Measurements from ENCODE around the gene RGS18.

The RGS18 gene

DNA sequence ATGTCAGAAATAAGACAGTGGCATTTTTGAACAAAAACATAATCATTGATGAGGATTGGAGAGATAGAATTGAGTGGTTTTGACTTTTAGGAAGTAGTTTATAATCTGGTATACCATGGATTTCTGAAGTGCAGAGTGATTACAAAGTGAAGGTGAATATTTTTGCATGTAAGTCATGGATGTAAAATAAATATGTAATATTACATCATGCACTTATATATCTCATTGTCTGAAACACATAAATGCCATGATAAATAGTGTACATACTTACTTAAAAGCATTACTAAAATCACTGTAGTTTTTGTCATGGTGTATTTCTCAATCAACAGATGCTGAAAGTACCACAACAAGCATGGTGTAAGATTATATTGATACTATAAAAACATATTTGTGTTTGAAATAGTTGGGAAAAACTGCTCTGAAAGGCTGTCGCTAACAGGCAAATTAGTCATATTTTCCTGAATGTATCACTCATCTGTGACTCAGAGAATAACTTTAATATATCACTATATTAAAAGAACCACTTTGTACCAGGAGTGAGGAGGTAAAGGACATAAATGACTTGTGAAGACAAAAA is 24.8 kb upstream of the RGS18 start:
- Histone ChIP-seq H3K4me3 (ENCODE audit: low read length) (no peak overlapping the region), H3K9me3 (replicated peaks; ENCODE audit: low read length) (peaks cover 7% of the 10 kb centered on the region), H3K4me1 (ENCODE audit: control insufficient read depth, insufficient read depth, low read length) (peaks cover 11% of the 10 kb centered on the region), H3K9ac (ENCODE audit: low read depth, low read length) (no peak overlapping the region), H3K36me3 (ENCODE audit: insufficient read depth, low read length) (no peaks in the 10 kb centered on the region), H3K27me3 (ENCODE audit: control insufficient read depth, insufficient read depth, low read length) (no peaks in the 10 kb centered on the region), H3K4me2 (ENCODE audit: low read length) (no peak overlapping the region)

DNA sequence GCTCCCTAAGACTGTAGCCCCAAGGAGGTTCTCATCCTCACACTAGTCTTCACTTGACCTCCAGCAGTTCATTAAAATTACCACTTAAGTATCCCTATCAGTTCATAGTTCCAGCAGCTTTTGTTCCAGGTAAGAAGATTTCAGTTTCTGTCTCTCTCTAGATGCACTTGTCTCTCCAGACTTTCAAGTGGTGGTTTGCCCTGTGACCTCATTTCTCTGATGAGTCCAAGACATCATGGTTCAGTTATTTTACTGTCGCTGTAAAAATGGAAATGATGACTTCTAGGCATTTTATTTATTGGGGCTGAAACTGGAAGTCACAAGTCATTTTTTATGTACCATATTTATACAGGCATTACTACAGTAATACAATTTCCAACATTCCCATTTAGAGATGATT is 17.9 kb upstream of the RGS18 start:
- no peaks in the 10 kb centered on the region for H3K9me3 ChIP-seq (replicated peaks; ENCODE audit: low read length)
- H3K4me3 ChIP-seq (ENCODE audit: low read length): no peak overlapping the region
- no peak overlapping the region for H3K9ac ChIP-seq (ENCODE audit: low read depth, low read length)
- H3K36me3 ChIP-seq (ENCODE audit: insufficient read depth, low read length): no peaks in the 10 kb centered on the region
- no peaks in the 10 kb centered on the region for H3K27me3 ChIP-seq (ENCODE audit: control insufficient read depth, insufficient read depth, low read length)
- H3K4me1 ChIP-seq (ENCODE audit: control insufficient read depth, insufficient read depth, low read length): peaks cover 6% of the 10 kb centered on the region
- no peak overlapping the region for H3K4me2 ChIP-seq (ENCODE audit: low read length)

DNA sequence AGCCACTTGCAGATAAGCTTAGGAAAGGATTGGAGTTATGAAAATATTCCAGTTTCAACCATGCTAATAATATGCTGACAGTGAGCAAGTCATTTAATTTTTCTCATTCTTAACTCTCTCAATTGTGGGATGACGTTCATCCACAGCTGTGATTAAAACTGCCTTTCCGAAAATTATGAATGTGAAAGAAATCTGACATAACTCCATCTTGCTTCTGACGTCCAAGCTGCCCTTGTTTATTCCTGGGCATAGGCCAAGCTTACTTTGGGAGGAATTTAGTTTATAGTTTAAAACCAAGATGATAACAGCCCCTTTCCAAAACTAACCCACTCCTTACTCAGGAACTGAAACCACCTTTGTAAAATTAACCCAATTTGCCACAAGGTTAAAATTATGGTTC is 11.0 kb upstream of the RGS18 start:
- Histone ChIP-seq H3K27me3 (ENCODE audit: control insufficient read depth, insufficient read depth, low read length) (no peaks in the 10 kb centered on the region), H3K4me1 (ENCODE audit: control insufficient read depth, insufficient read depth, low read length) (peaks cover 8% of the 10 kb centered on the region), H3K4me3 (ENCODE audit: low read length) (no peak overlapping the region), H3K36me3 (ENCODE audit: insufficient read depth, low read length) (no peaks in the 10 kb centered on the region), H3K9ac (ENCODE audit: low read depth, low read length) (no peak overlapping the region), H3K9me3 (replicated peaks; ENCODE audit: low read length) (no peaks in the 10 kb centered on the region), H3K4me2 (ENCODE audit: low read length) (no peak overlapping the region)

DNA sequence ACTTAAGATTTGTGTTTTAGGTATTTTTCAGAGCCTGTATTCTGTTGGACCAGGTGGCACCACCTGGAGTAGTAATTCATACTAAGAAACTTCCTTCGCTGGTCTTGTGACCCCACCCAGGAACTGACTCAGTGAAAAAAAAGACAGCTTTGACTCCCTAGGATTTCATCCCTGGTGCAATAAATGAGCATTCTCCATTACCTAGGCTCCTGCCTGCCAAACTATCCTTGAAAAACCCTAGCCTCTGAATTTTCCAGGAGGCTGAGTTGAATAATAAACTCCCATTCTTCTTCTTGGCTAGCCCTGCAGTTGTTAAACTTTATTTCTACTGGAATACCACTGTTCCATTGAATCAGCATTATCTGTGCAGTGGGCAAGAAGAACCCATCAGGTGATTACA is 10.6 kb upstream of the RGS18 start:
- Histone ChIP-seq H3K9me3 (replicated peaks; ENCODE audit: low read length) (no peaks in the 10 kb centered on the region), H3K9ac (ENCODE audit: low read depth, low read length) (no peak overlapping the region), H3K4me2 (ENCODE audit: low read length) (no peak overlapping the region), H3K27me3 (ENCODE audit: control insufficient read depth, insufficient read depth, low read length) (no peaks in the 10 kb centered on the region), H3K4me1 (ENCODE audit: control insufficient read depth, insufficient read depth, low read length) (peaks cover 11% of the 10 kb centered on the region), H3K4me3 (ENCODE audit: low read length) (no peak overlapping the region), H3K36me3 (ENCODE audit: insufficient read depth, low read length) (no peaks in the 10 kb centered on the region)

DNA sequence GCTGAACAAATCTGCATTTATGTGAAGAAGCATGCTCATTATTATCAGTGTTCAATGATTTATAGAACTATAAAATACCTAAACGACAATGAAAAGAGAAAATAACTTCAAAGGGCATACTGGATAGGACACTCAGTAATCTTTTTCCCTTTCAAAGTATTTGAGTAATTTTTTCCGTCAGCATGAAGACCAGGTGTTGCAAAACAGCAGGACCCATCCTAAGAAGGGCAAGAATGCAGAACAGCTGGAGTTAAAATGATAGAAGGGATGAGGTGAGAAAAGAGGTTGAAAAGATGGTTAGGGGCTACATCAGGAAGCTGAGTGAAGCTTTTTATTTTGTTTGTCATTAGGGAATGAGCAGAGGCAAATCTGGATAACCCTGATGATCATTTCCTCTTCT is 7.1 kb upstream of the RGS18 start:
- Histone ChIP-seq H3K36me3 (ENCODE audit: insufficient read depth, low read length) (no peaks in the 10 kb centered on the region), H3K4me2 (ENCODE audit: low read length) (no peak overlapping the region), H3K27me3 (ENCODE audit: control insufficient read depth, insufficient read depth, low read length) (no peaks in the 10 kb centered on the region), H3K9ac (ENCODE audit: low read depth, low read length) (no peak overlapping the region), H3K4me3 (ENCODE audit: low read length) (no peak overlapping the region), H3K9me3 (replicated peaks; ENCODE audit: low read length) (no peaks in the 10 kb centered on the region), H3K4me1 (ENCODE audit: control insufficient read depth, insufficient read depth, low read length) (peaks cover 22% of the 10 kb centered on the region)

DNA sequence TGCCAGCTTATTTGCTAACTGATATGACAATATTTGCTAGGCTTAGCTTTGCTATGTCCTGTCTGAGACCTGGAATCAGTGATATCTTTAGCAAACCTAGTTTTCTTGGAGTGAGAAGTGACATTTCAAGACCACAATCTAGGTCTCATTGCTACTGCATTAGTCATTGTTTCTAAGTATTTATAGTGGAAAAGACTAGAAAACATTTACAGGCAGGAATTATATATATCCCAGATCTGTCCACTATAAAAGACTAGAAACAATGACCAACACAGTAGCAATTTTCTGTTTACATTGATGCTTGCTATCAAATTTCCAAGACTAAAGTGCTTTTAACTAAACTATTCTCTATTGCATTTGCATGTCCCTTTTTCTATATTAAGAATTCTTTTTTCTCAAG is 5.0 kb upstream of the RGS18 start:
- no peaks in the 10 kb centered on the region for H3K27me3 ChIP-seq (ENCODE audit: control insufficient read depth, insufficient read depth, low read length)
- H3K36me3 ChIP-seq (ENCODE audit: insufficient read depth, low read length): no peaks in the 10 kb centered on the region
- H3K9ac ChIP-seq (ENCODE audit: low read depth, low read length): no peak overlapping the region
- peaks cover 14% of the 10 kb centered on the region for H3K4me1 ChIP-seq (ENCODE audit: control insufficient read depth, insufficient read depth, low read length)
- H3K9me3 ChIP-seq (replicated peaks; ENCODE audit: low read length): no peaks in the 10 kb centered on the region
- no peak overlapping the region for H3K4me3 ChIP-seq (ENCODE audit: low read length)
- H3K4me2 ChIP-seq (ENCODE audit: low read length): peak overlapping the region; percentile 42

DNA sequence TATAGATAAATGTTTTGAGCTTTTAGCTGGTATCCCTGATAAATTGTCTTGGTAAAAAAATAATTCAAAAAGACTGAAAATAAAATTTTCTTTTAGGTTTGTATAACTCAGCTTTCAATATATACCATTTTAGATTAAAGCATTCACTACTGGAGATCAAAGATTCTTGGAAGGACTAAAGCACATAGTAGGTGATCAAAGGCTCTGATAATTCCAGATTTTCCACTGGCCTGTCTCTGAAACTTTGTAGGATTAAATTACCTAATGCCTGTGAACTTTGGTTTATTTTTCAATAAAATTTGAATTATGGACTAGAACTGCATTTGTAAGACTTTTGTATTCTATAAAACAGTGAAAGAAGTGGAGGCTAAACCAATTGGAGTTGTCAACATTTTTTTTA is 1.2 kb upstream of the RGS18 start:
- no peaks in the 10 kb centered on the region for H3K27me3 ChIP-seq (ENCODE audit: control insufficient read depth, insufficient read depth, low read length)
- no peak overlapping the region for H3K9ac ChIP-seq (ENCODE audit: low read depth, low read length)
- H3K36me3 ChIP-seq (ENCODE audit: insufficient read depth, low read length): no peaks in the 10 kb centered on the region
- H3K4me1 ChIP-seq (ENCODE audit: control insufficient read depth, insufficient read depth, low read length): peaks cover 14% of the 10 kb centered on the region
- H3K4me2 ChIP-seq (ENCODE audit: low read length): no peak overlapping the region
- H3K9me3 ChIP-seq (replicated peaks; ENCODE audit: low read length): no peaks in the 10 kb centered on the region
- H3K4me3 ChIP-seq (ENCODE audit: low read length): no peak overlapping the region

DNA sequence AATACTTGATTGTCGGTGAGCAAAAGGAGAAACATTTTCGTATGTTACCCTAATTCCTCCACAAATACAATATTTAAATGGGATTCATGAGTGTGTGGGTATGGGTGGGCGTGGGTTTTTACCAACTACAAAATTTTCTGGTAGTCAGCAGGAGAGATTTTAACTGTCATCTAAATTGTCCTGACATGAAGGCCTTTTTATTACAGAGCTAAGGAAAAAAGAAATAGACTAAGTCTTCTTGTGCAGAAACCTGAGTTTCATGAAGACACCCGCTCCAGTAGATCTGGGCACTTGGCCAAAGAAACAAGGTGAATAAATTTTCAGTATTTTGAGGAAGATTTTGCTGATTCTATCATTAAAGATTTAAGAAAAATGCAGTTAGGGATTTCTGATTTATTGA is 752 bp downstream of the RGS18 start:
- H3K9ac ChIP-seq (ENCODE audit: low read depth, low read length): no peak overlapping the region
- no peaks in the 10 kb centered on the region for H3K36me3 ChIP-seq (ENCODE audit: insufficient read depth, low read length)
- no peaks in the 10 kb centered on the region for H3K4me1 ChIP-seq (ENCODE audit: control insufficient read depth, insufficient read depth, low read length)
- H3K4me3 ChIP-seq (ENCODE audit: low read length): no peak overlapping the region
- no peaks in the 10 kb centered on the region for H3K9me3 ChIP-seq (replicated peaks; ENCODE audit: low read length)
- no peak overlapping the region for H3K4me2 ChIP-seq (ENCODE audit: low read length)
- H3K27me3 ChIP-seq (ENCODE audit: control insufficient read depth, insufficient read depth, low read length): no peaks in the 10 kb centered on the region

DNA sequence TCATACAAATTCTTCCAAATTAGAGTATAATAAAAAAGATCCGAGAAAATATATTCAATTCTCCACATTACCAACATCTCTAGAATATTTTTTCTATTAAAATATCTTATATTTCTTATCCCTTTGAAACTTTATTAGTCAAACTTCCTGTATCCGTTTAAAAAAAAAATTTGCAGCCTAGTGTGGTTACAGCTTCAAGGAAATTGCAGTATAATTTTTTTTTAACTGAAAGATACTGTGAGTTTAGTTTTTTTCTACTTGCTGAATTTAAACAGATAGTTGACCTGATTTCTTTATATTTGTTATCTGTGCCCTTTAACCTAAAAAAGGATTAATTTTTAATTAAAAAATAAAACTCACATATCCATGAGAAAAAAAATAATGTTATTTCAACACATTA is 1.5 kb downstream of the RGS18 start:
- no peak overlapping the region for H3K4me2 ChIP-seq (ENCODE audit: low read length)
- H3K4me1 ChIP-seq (ENCODE audit: control insufficient read depth, insufficient read depth, low read length): no peaks in the 10 kb centered on the region
- H3K27me3 ChIP-seq (ENCODE audit: control insufficient read depth, insufficient read depth, low read length): no peaks in the 10 kb centered on the region
- no peaks in the 10 kb centered on the region for H3K36me3 ChIP-seq (ENCODE audit: insufficient read depth, low read length)
- no peak overlapping the region for H3K9ac ChIP-seq (ENCODE audit: low read depth, low read length)
- H3K9me3 ChIP-seq (replicated peaks; ENCODE audit: low read length): no peaks in the 10 kb centered on the region
- H3K4me3 ChIP-seq (ENCODE audit: low read length): no peak overlapping the region

DNA sequence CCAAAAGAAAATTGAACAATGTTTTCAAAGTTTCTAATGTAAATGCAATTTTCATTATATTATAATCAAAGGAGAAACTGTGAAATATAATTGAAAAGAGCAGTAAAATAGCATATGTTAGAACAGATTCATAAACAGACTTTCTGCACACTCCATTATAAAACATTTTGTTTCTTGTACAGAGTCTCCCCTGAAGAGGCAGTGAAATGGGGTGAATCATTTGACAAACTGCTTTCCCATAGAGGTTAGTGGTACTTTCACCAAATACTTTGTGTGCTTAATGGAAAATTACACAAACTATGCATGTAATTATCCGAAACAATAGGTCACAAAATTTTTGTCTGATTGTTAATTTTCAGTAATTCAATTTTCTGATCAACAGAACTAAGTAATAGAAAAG is 1.9 kb downstream of the RGS18 start:
- no peaks in the 10 kb centered on the region for H3K9me3 ChIP-seq (replicated peaks; ENCODE audit: low read length)
- H3K27me3 ChIP-seq (ENCODE audit: control insufficient read depth, insufficient read depth, low read length): no peaks in the 10 kb centered on the region
- no peaks in the 10 kb centered on the region for H3K4me1 ChIP-seq (ENCODE audit: control insufficient read depth, insufficient read depth, low read length)
- no peaks in the 10 kb centered on the region for H3K36me3 ChIP-seq (ENCODE audit: insufficient read depth, low read length)
- no peak overlapping the region for H3K4me3 ChIP-seq (ENCODE audit: low read length)
- H3K4me2 ChIP-seq (ENCODE audit: low read length): no peak overlapping the region
- no peak overlapping the region for H3K9ac ChIP-seq (ENCODE audit: low read depth, low read length)

DNA sequence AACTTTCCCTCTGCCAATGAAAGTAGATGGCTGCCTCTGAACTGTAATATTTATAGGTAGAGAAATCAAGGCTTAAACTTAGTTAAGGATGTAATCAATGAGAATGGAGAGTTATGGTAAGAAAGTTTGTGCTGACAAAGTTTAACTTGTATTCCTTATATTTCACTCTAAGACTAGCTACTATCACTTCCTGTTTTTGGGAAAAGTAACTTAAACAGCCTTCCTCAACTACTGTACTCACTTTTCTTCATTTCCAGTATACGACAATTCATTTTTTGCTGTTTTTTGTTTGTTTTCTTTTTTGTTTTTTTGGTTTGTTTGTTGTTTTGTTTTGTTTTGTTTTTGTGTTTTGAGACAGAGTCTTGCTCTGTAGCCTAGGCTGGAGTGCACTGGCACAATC is 3.7 kb downstream of the RGS18 start:
- H3K27me3 ChIP-seq (ENCODE audit: control insufficient read depth, insufficient read depth, low read length): no peaks in the 10 kb centered on the region
- H3K36me3 ChIP-seq (ENCODE audit: insufficient read depth, low read length): no peaks in the 10 kb centered on the region
- no peak overlapping the region for H3K9ac ChIP-seq (ENCODE audit: low read depth, low read length)
- H3K4me2 ChIP-seq (ENCODE audit: low read length): no peak overlapping the region
- H3K9me3 ChIP-seq (replicated peaks; ENCODE audit: low read length): no peaks in the 10 kb centered on the region
- no peak overlapping the region for H3K4me3 ChIP-seq (ENCODE audit: low read length)
- no peaks in the 10 kb centered on the region for H3K4me1 ChIP-seq (ENCODE audit: control insufficient read depth, insufficient read depth, low read length)

DNA sequence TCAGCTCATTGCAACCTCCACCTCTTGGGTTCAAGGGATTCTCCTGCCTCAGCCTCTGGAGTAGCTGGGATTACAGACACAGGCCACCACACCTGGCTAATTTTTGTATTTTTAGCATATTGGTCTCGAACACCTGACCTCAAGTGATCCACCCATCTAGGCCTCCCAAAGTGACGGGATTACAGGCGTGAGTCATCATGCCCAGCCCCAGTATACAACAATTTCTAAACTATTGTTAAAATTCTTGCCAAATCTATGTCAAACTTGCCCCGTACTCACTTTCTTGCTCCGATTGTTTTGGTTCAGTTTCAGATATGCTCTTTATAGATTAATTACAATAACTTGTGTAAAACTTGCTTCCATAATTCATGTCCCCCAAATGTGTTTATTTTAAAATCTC is 4.1 kb downstream of the RGS18 start:
- Histone ChIP-seq H3K9ac (ENCODE audit: low read depth, low read length) (no peak overlapping the region), H3K4me1 (ENCODE audit: control insufficient read depth, insufficient read depth, low read length) (no peaks in the 10 kb centered on the region), H3K4me2 (ENCODE audit: low read length) (no peak overlapping the region), H3K27me3 (ENCODE audit: control insufficient read depth, insufficient read depth, low read length) (no peaks in the 10 kb centered on the region), H3K36me3 (ENCODE audit: insufficient read depth, low read length) (no peaks in the 10 kb centered on the region), H3K4me3 (ENCODE audit: low read length) (no peak overlapping the region), H3K9me3 (replicated peaks; ENCODE audit: low read length) (no peaks in the 10 kb centered on the region)

All from skeletal muscle satellite cell (primary cell).